ENCODE measurements around the gene C11orf65. TPM values are rescaled to one million over a fixed set of nuclear protein-coding genes. Genes with fewer than 3 reads are reported as not detected.

The C11orf65 gene
- total RNA-seq, 4 donors from 2014 or later = 0.46 to 1.1 TPM; not detected in 2

GRCh38 chr11:108346451-108346850 lies 120.9 kb downstream of the C11orf65 start:
- intact Hi-C loops (cut with DNase I; ENCODE audit: low total_unique reads) = no loop called here
- no peak for TF ChIP-seq POLR2A (IDR thresholded peaks at IDR 0.05)
- no peak for TF ChIP-seq CTCF (IDR thresholded peaks at IDR 0.05)

GRCh38 chr11:108345767-108346166 lies 121.6 kb downstream of the C11orf65 start:
- Histone ChIP-seq H3K4me1 (no peaks in the 10 kb centered on the region), H3K36me3 (no peaks in the 10 kb centered on the region), H3K9me3 (no peaks in the 10 kb centered on the region), H3K4me3 (no peak overlapping the region), H3K27me3 (no peaks in the 10 kb centered on the region), H3K27ac (no peak overlapping the region)
- intact Hi-C loops (cut with DNase I; ENCODE audit: low total_unique reads) = no loop called here
- DNase-seq = no peak
- no peak for TF ChIP-seq POLR2A (IDR thresholded peaks at IDR 0.05)
- no peak for TF ChIP-seq CTCF (IDR thresholded peaks at IDR 0.05)

More at GRCh38 chr11:108346451-108346850, 120.9 kb downstream of the C11orf65 start:
- Histone ChIP-seq H3K4me1 (no peaks in the 10 kb centered on the region), H3K27ac (no peak overlapping the region), H3K27me3 (no peaks in the 10 kb centered on the region), H3K4me3 (no peak overlapping the region), H3K9me3 (no peaks in the 10 kb centered on the region), H3K36me3 (no peaks in the 10 kb centered on the region)
- no peak for DNase-seq

- Histone ChIP-seq H3K9me3 (no peaks in the 10 kb centered on the region), H3K27me3 (no peaks in the 10 kb centered on the region), H3K27ac (no peak overlapping the region), H3K36me3 (no peaks in the 10 kb centered on the region), H3K4me1 (no peaks in the 10 kb centered on the region), H3K4me3 (no peak overlapping the region)
- DNase-seq = no peak
- intact Hi-C loops (cut with DNase I; ENCODE audit: low total_unique reads) = no loop called here
- TF ChIP-seq POLR2A (IDR thresholded peaks at IDR 0.05) (no peak), CTCF (IDR thresholded peaks at IDR 0.05) (no peak)
Measured at GRCh38 chr11:108343714-108344113, 123.6 kb downstream of the C11orf65 start.

GRCh38 chr11:108341654-108342053 lies 125.7 kb downstream of the C11orf65 start:
- Histone ChIP-seq H3K4me1 (no peaks in the 10 kb centered on the region), H3K36me3 (no peaks in the 10 kb centered on the region), H3K27me3 (no peaks in the 10 kb centered on the region), H3K27ac (no peak overlapping the region), H3K9me3 (no peaks in the 10 kb centered on the region), H3K4me3 (no peak overlapping the region)
- DNase-seq = no peak
- intact Hi-C loops (cut with DNase I; ENCODE audit: low total_unique reads) = no loop called here
- TF ChIP-seq POLR2A (IDR thresholded peaks at IDR 0.05) = no peak
- TF ChIP-seq CTCF (IDR thresholded peaks at IDR 0.05) = no peak

GRCh38 chr11:108340973-108341372 lies 126.4 kb downstream of the C11orf65 start:
- intact Hi-C loops (cut with DNase I; ENCODE audit: low total_unique reads) = no loop called here
- Histone ChIP-seq H3K27ac (no peak overlapping the region), H3K4me3 (no peak overlapping the region), H3K36me3 (no peaks in the 10 kb centered on the region), H3K27me3 (no peaks in the 10 kb centered on the region), H3K4me1 (no peaks in the 10 kb centered on the region), H3K9me3 (no peaks in the 10 kb centered on the region)
- no peak for DNase-seq
- no peak for TF ChIP-seq POLR2A (IDR thresholded peaks at IDR 0.05)
- no peak for TF ChIP-seq CTCF (IDR thresholded peaks at IDR 0.05)

Data from uterus (tissue), 4 donors.